GM23338 (cell line): ENCODE results near the gene SAMD4A. TPM values are rescaled to one million over a fixed set of nuclear protein-coding genes. Genes with fewer than 3 reads are reported as not detected.

Source experiments
- ATAC-seq: fragments of 200-7000 bp; cut with Tn5 transposase; 3 replicates; pipeline ENCODE4 v1.9.1; 2020
- DNase-seq: peaks from one replicate; pipeline ENCODE4 v3.0.0-alpha.2; 2015; ENCODE audit warnings: low spot score
- H2AFZ ChIP-seq: fragments of 200-600 bp; sonication (generic); 2 replicates; pipeline ENCODE4 v1.8.0; 2016; ENCODE audit warnings: antibody characterized with exemption, mild to moderate bottlenecking, moderate library complexity
- H3F3A ChIP-seq: fragments of 200-600 bp; sonication (generic); replicated peaks from 2 replicates; pipeline ENCODE4 v1.8.0; 2017; ENCODE audit warnings: antibody characterized with exemption, mixed run types, low read depth
- H3K27ac ChIP-seq: fragments of 200-600 bp; sonication (generic); 2 replicates; pipeline ENCODE4 v1.6.1; 2016; ENCODE audit warnings: low read depth
- H3K27me3 ChIP-seq: fragments of 200-600 bp; sonication (generic); 2 replicates; pipeline ENCODE4 v1.8.0; 2016; ENCODE audit warnings: mild to moderate bottlenecking, mixed run types, moderate library complexity; ENCODE audit not compliant: insufficient read depth
- H3K36me3 ChIP-seq: fragments of 200-600 bp; sonication (generic); 2 replicates; pipeline ENCODE4 v1.8.0; 2016; ENCODE audit warnings: mild to moderate bottlenecking; ENCODE audit not compliant: insufficient read depth
- H3K4me1 ChIP-seq: fragments of 200-600 bp; sonication (generic); 2 replicates; pipeline ENCODE4 v1.8.0; 2016; ENCODE audit warnings: mild to moderate bottlenecking, moderate library complexity; ENCODE audit not compliant: insufficient read depth
- H3K4me2 ChIP-seq: fragments of 200-600 bp; sonication (generic); 2 replicates; pipeline ENCODE4 v1.7.1; 2017; ENCODE audit warnings: mixed run types
- H3K4me3 ChIP-seq: fragments of 200-600 bp; sonication (generic); 2 replicates; pipeline ENCODE4 v1.6.1; 2016; ENCODE audit warnings: mixed run types
- H3K79me2 ChIP-seq: fragments of 200-600 bp; sonication (generic); replicated peaks from 2 replicates; pipeline ENCODE4 v1.8.0; 2017; ENCODE audit warnings: mild to moderate bottlenecking; ENCODE audit not compliant: insufficient read depth
- H3K9me2 ChIP-seq: fragments of 200-600 bp; sonication (generic); 2 replicates; pipeline ENCODE4 v1.8.0; 2017; ENCODE audit not compliant: insufficient read depth
- H4K20me1 ChIP-seq: fragments of 200-600 bp; sonication (generic); replicated peaks from 2 replicates; pipeline ENCODE4 v1.8.0; 2017; ENCODE audit warnings: mild to moderate bottlenecking; ENCODE audit not compliant: insufficient read depth
- H3K27ac Mint-ChIP-seq: 2 replicates; pipeline ENCODE4 v1.8.0; 2020; ENCODE audit warnings: inconsistent platforms, mild to moderate bottlenecking, moderate library complexity, mixed read lengths
- H3K27me3 Mint-ChIP-seq: 3 replicates; pipeline ENCODE4 v1.8.0; 2022; ENCODE audit warnings: low read depth, mild to moderate bottlenecking, moderate library complexity, mixed read lengths, inconsistent platforms; ENCODE audit not compliant: insufficient read depth, poor library complexity
- H3K36me3 Mint-ChIP-seq: 3 replicates; pipeline ENCODE4 v1.8.0; 2021; ENCODE audit warnings: low read depth, mild to moderate bottlenecking, inconsistent platforms, moderate library complexity, mixed read lengths
- H3K4me1 Mint-ChIP-seq: 3 replicates; pipeline ENCODE4 v1.8.0; 2020; ENCODE audit warnings: mild to moderate bottlenecking, inconsistent platforms, mixed read lengths
- H3K4me3 Mint-ChIP-seq: 3 replicates; pipeline ENCODE4 v1.8.0; 2021; ENCODE audit warnings: moderate library complexity, mild to moderate bottlenecking, inconsistent platforms, mixed read lengths
- H3K9me3 Mint-ChIP-seq: 3 replicates; pipeline ENCODE4 v1.8.0; 2020; ENCODE audit warnings: moderate library complexity, mild to moderate bottlenecking, inconsistent platforms, mixed read lengths
- CREB1 ChIP-seq: fragments of 250-450 bp; sonication (Bioruptor Pico); IDR thresholded peaks from 2 replicates; pipeline ENCODE4 v1.5.0; 2020; ENCODE audit warnings: low read depth, mild to moderate bottlenecking, moderate library complexity
- ETS1 ChIP-seq: IDR thresholded peaks from 2 replicates; pipeline ENCODE4 v1.6.1; 2016; ENCODE audit warnings: antibody characterized with exemption
- EZH2 ChIP-seq: fragments of 200-600 bp; sonication (generic); IDR thresholded peaks from one replicate; pipeline ENCODE4 v1.8.0; 2017; ENCODE audit warnings: antibody characterized with exemption, mild to moderate bottlenecking, low read depth; ENCODE audit not compliant: unreplicated experiment
- EZH2phosphoT487 ChIP-seq: fragments of 200-600 bp; sonication (generic); IDR thresholded peaks from one replicate; pipeline ENCODE4 v1.8.1; 2018; ENCODE audit warnings: antibody characterized with exemption; ENCODE audit not compliant: unreplicated experiment
- JUNB ChIP-seq: IDR thresholded peaks from one replicate; pipeline ENCODE4 v1.6.1; 2016; ENCODE audit warnings: antibody characterized with exemption; ENCODE audit not compliant: unreplicated experiment
- NANOG ChIP-seq: IDR thresholded peaks from 2 replicates; pipeline ENCODE4 v1.6.1; 2016; ENCODE audit warnings: antibody characterized with exemption, borderline replicate concordance
- POLR2AphosphoS5 ChIP-seq: IDR thresholded peaks from 2 replicates; pipeline ENCODE4 v1.6.1; 2016; ENCODE audit warnings: antibody characterized with exemption, low read depth
- STAT1 ChIP-seq: IDR thresholded peaks from one replicate; pipeline ENCODE4 v1.6.1; 2016; ENCODE audit warnings: antibody characterized with exemption; ENCODE audit not compliant: unreplicated experiment
- ZNF114 ChIP-seq: fragments of 250-450 bp; sonication (Bioruptor Pico); IDR thresholded peaks from 2 replicates; pipeline ENCODE4 v1.5.0; 2020; ENCODE audit warnings: mild to moderate bottlenecking, moderate library complexity
- ZNF331 ChIP-seq: fragments of 250-450 bp; sonication (Bioruptor Pico); IDR thresholded peaks from 2 replicates; pipeline ENCODE4 v1.5.0; 2020; ENCODE audit warnings: low read depth, mild to moderate bottlenecking, moderate library complexity
- ZNF462 ChIP-seq: fragments of 250-450 bp; sonication (Bioruptor Pico); IDR thresholded peaks from 2 replicates; pipeline ENCODE4 v1.5.0; 2020; ENCODE audit warnings: mild to moderate bottlenecking, moderate library complexity
- polyA plus RNA-seq: library from polyadenylated mRNA; unstranded; fragments of >200 nt; fragmentation: Nextera tagmentation; extraction: Ambion mirVana; gene quantifications from 2 replicates; pipeline ENCODE4 v1.2.1, GENCODE V29; 2016
- total RNA-seq: library from RNA; depleted of rRNA; stranded (reverse); fragments of >200 nt; shearing (Covaris generic); gene quantifications from 2 replicates; pipeline ENCODE4 v1.2.3, GENCODE V29; 2014
- TF ChIP-seq, protein P1 (sequence below), 2 experiments: fragments of 200-600 bp in 1 of 2; sonication (generic) in 1 of 2; conservative IDR thresholded peaks; 2 replicates each; pipeline versions ENCODE4 v1.5.1 to v1.6.1; 2016 to 2017; ENCODE audit warnings: antibody characterized with exemption in 2 of 2, low read depth in 2 of 2, mild to moderate bottlenecking in 2 of 2, moderate library complexity in 1 of 2
- TF ChIP-seq, protein P2 (sequence below): IDR thresholded peaks from one replicate; pipeline ENCODE4 v1.6.1; 2018; ENCODE audit warnings: antibody characterized with exemption; ENCODE audit not compliant: unreplicated experiment

The SAMD4A gene
- total and polyA plus RNA-seq, 2 experiments from 2014 or later, result 1.6 to 6.9 TPM

- peaks cover 17% of the 10 kb centered on the region for H3K4me1 Mint-ChIP-seq
- TF ChIP-seq, protein P1, sequence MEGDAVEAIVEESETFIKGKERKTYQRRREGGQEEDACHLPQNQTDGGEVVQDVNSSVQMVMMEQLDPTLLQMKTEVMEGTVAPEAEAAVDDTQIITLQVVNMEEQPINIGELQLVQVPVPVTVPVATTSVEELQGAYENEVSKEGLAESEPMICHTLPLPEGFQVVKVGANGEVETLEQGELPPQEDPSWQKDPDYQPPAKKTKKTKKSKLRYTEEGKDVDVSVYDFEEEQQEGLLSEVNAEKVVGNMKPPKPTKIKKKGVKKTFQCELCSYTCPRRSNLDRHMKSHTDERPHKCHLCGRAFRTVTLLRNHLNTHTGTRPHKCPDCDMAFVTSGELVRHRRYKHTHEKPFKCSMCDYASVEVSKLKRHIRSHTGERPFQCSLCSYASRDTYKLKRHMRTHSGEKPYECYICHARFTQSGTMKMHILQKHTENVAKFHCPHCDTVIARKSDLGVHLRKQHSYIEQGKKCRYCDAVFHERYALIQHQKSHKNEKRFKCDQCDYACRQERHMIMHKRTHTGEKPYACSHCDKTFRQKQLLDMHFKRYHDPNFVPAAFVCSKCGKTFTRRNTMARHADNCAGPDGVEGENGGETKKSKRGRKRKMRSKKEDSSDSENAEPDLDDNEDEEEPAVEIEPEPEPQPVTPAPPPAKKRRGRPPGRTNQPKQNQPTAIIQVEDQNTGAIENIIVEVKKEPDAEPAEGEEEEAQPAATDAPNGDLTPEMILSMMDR (conservative IDR thresholded peaks at IDR 0.05; ENCODE audit: low read depth in 2 of 2), result no peak
- no peak for TF ChIP-seq ZNF331
- TF ChIP-seq EZH2, result no peak
- no peak for TF ChIP-seq POLR2AphosphoS5
- TF ChIP-seq ZNF114 (CRISPR knock-in tag), result no peak
- no peak for TF ChIP-seq ETS1
- TF ChIP-seq EZH2phosphoT487, result no peak
- no peak for TF ChIP-seq NANOG
- TF ChIP-seq CREB1 (CRISPR knock-in tag), result no peak
- TF ChIP-seq, protein P2, sequence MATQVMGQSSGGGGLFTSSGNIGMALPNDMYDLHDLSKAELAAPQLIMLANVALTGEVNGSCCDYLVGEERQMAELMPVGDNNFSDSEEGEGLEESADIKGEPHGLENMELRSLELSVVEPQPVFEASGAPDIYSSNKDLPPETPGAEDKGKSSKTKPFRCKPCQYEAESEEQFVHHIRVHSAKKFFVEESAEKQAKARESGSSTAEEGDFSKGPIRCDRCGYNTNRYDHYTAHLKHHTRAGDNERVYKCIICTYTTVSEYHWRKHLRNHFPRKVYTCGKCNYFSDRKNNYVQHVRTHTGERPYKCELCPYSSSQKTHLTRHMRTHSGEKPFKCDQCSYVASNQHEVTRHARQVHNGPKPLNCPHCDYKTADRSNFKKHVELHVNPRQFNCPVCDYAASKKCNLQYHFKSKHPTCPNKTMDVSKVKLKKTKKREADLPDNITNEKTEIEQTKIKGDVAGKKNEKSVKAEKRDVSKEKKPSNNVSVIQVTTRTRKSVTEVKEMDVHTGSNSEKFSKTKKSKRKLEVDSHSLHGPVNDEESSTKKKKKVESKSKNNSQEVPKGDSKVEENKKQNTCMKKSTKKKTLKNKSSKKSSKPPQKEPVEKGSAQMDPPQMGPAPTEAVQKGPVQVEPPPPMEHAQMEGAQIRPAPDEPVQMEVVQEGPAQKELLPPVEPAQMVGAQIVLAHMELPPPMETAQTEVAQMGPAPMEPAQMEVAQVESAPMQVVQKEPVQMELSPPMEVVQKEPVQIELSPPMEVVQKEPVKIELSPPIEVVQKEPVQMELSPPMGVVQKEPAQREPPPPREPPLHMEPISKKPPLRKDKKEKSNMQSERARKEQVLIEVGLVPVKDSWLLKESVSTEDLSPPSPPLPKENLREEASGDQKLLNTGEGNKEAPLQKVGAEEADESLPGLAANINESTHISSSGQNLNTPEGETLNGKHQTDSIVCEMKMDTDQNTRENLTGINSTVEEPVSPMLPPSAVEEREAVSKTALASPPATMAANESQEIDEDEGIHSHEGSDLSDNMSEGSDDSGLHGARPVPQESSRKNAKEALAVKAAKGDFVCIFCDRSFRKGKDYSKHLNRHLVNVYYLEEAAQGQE, result no peak
- no peak for TF ChIP-seq STAT1
- no peak for TF ChIP-seq JUNB
- no peak for TF ChIP-seq ZNF462 (CRISPR knock-in tag)
- Histone ChIP-seq H4K20me1 (no peaks in the 10 kb centered on the region), H3K79me2 (no peaks in the 10 kb centered on the region), H3K4me2 (no peak overlapping the region), H3K4me3 (no peak overlapping the region), H3K36me3 (no peaks in the 10 kb centered on the region), H3K9me2 (no peaks in the 10 kb centered on the region), H2AFZ (no peak overlapping the region), H3K27me3 (no peaks in the 10 kb centered on the region), H3K4me1 (peaks cover 6% of the 10 kb centered on the region), H3K27ac (no peak overlapping the region), H3F3A (no peaks in the 10 kb centered on the region)
- peaks cover 11% of the 10 kb centered on the region for H3K27me3 Mint-ChIP-seq
- DNase-seq, result no peak
- H3K9me3 Mint-ChIP-seq, result no peaks in the 10 kb centered on the region; the same call in 2 of the 3 replicates
- H3K27ac Mint-ChIP-seq, result no peak overlapping the region
- no peaks in the 10 kb centered on the region for H3K36me3 Mint-ChIP-seq
- no peak overlapping the region for H3K4me3 Mint-ChIP-seq
- ATAC-seq, result no peak
These were observed 210.5 kb downstream of the SAMD4A start for GRCh38 chr14:54777395-54777794.
